Prostate gland (tissue), 2 donors: ENCODE measurements around the gene LRRC14B.

Experiments used
- CTCF ChIP-seq, 4 experiments: fragments of 200-600 bp in 2 of 4; fragments of 450-650 bp in 2 of 4; sonication (generic) in 2 of 4; IDR thresholded peaks; 1 replicate in 3 of 4; 2 replicates in 1 of 4; pipeline ENCODE4 v1.5.1; 2016 to 2019; ENCODE audit warnings: antibody characterized with exemption in 4 of 4, mild to moderate bottlenecking in 2 of 4, moderate library complexity in 2 of 4
- POLR2A ChIP-seq: fragments of 450-650 bp; IDR thresholded peaks from one replicate; pipeline ENCODE4 v1.6.1; 2016; ENCODE audit warnings: antibody characterized with exemption, mild to moderate bottlenecking
- POLR2AphosphoS5 ChIP-seq: sonication (generic); formaldehyde crosslinking; IDR thresholded peaks from one replicate; pipeline ENCODE4 v1.6.1; 2017; ENCODE audit warnings: antibody characterized with exemption

- peak; percentile 73 to 93 (median 83) for TF ChIP-seq CTCF (IDR thresholded peaks at IDR 0.05)
- peak; percentile 47 for TF ChIP-seq POLR2AphosphoS5
- no peak for TF ChIP-seq POLR2A
Observed at GRCh38 chr5:188488-189481, 2.5 kb upstream of the LRRC14B start.
